Measurements from ENCODE around the gene FTO. TPM values are rescaled to one million over a fixed set of nuclear protein-coding genes. Genes with fewer than 3 reads are reported as not detected.

The FTO gene
- total RNA-seq, 2 donors from 2014 or later: 55.4 to 57.4 TPM

Other genes starting within 250 kb of the FTO start
- 10 to 100 TPM; 28.0 to 30.2 TPM for gene AKTIP, start 200.9 kb upstream of the FTO start, total RNA-seq
- gene RPGRIP1L, start 297 bp upstream of the FTO start, total RNA-seq: 1 to 10 TPM; 7.6 to 7.8 TPM

Data from natural killer cell treated with Interleukin-12 subunit alpha and Interleukin-12 subunit beta and Interleukin-15 and Interleukin-18, amount 100 ng/mL, for 72 hours (primary cell).